ENCODE measurements around the gene SUFU.

DNA sequence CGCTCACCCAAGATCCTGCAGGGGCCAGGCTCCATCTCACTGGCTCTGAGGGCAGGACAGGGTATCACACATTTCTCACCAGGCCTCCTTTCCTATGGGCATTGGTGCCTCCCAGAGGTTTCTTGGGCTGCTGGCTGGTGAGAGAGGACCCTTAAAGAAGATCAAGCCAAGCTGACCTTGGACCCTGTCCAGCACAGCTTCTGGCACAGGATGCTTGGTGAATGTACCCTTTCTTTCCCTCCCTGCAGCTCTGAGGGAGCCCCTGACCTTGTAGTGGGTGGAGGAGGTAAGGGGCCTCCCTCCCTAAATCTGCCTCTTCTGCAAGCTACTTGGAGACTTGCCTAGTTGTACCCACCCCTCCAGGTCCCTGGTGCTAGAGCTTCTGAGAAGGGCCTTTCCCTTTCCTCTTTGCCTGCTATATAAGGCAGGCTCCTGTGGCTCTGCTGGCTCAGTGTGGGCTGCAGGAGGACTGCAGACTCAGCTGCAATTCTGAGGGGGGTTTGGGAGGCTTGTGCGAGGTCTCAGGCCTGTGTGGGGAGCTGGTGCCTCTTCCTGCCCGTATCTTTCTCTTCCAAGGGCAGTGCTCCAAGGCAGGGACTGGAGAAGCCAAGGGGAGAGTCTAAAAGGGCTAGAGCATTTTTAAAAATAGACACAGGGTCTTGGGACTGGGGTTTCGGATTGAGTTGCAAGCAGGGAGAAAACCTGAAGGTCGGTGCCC is 128.8 kb downstream of the SUFU start:
- TF ChIP-seq CREB1 (CRISPR knock-in tag; IDR thresholded peaks at IDR 0.05) (no peak), NR3C1 (CRISPR knock-in tag; conservative IDR thresholded peaks at IDR 0.05; ENCODE audit: low read depth) (no peak), NFYB (CRISPR knock-in tag; conservative IDR thresholded peaks at IDR 0.05; ENCODE audit: low read depth) (no peak), NFE2L1 (CRISPR knock-in tag; IDR thresholded peaks at IDR 0.05) (no peak), IRF2 (CRISPR knock-in tag; IDR thresholded peaks at IDR 0.05; ENCODE audit: borderline replicate concordance, low read depth) (no peak), KAT7 (CRISPR knock-in tag; IDR thresholded peaks at IDR 0.05; ENCODE audit: borderline replicate concordance) (no peak), ETV6 (CRISPR knock-in tag; IDR thresholded peaks at IDR 0.05) (no peak), SMAD3 (CRISPR knock-in tag; IDR thresholded peaks at IDR 0.05; ENCODE audit: borderline replicate concordance) (no peak)
- TF ChIP-seq, protein P1, sequence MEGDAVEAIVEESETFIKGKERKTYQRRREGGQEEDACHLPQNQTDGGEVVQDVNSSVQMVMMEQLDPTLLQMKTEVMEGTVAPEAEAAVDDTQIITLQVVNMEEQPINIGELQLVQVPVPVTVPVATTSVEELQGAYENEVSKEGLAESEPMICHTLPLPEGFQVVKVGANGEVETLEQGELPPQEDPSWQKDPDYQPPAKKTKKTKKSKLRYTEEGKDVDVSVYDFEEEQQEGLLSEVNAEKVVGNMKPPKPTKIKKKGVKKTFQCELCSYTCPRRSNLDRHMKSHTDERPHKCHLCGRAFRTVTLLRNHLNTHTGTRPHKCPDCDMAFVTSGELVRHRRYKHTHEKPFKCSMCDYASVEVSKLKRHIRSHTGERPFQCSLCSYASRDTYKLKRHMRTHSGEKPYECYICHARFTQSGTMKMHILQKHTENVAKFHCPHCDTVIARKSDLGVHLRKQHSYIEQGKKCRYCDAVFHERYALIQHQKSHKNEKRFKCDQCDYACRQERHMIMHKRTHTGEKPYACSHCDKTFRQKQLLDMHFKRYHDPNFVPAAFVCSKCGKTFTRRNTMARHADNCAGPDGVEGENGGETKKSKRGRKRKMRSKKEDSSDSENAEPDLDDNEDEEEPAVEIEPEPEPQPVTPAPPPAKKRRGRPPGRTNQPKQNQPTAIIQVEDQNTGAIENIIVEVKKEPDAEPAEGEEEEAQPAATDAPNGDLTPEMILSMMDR (IDR thresholded peaks at IDR 0.05) = no peak
- TF ChIP-seq, protein P2, sequence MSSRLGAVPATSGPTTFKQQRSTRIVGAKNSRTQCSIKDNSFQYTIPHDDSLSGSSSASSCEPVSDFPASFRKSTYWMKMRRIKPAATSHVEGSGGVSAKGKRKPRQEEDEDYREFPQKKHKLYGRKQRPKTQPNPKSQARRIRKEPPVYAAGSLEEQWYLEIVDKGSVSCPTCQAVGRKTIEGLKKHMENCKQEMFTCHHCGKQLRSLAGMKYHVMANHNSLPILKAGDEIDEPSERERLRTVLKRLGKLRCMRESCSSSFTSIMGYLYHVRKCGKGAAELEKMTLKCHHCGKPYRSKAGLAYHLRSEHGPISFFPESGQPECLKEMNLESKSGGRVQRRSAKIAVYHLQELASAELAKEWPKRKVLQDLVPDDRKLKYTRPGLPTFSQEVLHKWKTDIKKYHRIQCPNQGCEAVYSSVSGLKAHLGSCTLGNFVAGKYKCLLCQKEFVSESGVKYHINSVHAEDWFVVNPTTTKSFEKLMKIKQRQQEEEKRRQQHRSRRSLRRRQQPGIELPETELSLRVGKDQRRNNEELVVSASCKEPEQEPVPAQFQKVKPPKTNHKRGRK (CRISPR knock-in tag; IDR thresholded peaks at IDR 0.05; ENCODE audit: borderline replicate concordance) = no peak
- TF ChIP-seq, protein P3, sequence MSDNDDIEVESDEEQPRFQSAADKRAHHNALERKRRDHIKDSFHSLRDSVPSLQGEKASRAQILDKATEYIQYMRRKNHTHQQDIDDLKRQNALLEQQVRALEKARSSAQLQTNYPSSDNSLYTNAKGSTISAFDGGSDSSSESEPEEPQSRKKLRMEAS (CRISPR knock-in tag; IDR thresholded peaks at IDR 0.05) = no peak
- TF ChIP-seq, protein P4, sequence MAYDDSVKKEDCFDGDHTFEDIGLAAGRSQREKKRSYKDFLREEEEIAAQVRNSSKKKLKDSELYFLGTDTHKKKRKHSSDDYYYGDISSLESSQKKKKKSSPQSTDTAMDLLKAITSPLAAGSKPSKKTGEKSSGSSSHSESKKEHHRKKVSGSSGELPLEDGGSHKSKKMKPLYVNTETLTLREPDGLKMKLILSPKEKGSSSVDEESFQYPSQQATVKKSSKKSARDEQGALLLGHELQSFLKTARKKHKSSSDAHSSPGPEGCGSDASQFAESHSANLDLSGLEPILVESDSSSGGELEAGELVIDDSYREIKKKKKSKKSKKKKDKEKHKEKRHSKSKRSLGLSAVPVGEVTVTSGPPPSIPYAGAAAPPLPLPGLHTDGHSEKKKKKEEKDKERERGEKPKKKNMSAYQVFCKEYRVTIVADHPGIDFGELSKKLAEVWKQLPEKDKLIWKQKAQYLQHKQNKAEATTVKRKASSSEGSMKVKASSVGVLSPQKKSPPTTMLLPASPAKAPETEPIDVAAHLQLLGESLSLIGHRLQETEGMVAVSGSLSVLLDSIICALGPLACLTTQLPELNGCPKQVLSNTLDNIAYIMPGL (CRISPR knock-in tag; IDR thresholded peaks at IDR 0.05) = no peak
- TF ChIP-seq, protein P5, sequence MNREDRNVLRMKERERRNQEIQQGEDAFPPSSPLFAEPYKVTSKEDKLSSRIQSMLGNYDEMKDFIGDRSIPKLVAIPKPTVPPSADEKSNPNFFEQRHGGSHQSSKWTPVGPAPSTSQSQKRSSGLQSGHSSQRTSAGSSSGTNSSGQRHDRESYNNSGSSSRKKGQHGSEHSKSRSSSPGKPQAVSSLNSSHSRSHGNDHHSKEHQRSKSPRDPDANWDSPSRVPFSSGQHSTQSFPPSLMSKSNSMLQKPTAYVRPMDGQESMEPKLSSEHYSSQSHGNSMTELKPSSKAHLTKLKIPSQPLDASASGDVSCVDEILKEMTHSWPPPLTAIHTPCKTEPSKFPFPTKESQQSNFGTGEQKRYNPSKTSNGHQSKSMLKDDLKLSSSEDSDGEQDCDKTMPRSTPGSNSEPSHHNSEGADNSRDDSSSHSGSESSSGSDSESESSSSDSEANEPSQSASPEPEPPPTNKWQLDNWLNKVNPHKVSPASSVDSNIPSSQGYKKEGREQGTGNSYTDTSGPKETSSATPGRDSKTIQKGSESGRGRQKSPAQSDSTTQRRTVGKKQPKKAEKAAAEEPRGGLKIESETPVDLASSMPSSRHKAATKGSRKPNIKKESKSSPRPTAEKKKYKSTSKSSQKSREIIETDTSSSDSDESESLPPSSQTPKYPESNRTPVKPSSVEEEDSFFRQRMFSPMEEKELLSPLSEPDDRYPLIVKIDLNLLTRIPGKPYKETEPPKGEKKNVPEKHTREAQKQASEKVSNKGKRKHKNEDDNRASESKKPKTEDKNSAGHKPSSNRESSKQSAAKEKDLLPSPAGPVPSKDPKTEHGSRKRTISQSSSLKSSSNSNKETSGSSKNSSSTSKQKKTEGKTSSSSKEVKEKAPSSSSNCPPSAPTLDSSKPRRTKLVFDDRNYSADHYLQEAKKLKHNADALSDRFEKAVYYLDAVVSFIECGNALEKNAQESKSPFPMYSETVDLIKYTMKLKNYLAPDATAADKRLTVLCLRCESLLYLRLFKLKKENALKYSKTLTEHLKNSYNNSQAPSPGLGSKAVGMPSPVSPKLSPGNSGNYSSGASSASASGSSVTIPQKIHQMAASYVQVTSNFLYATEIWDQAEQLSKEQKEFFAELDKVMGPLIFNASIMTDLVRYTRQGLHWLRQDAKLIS (CRISPR knock-in tag; IDR thresholded peaks at IDR 0.05; ENCODE audit: borderline replicate concordance) = no peak
